ENCODE results near the gene ZNF146. TPM values are rescaled to one million over a fixed set of nuclear protein-coding genes. Genes with fewer than 3 reads are reported as not detected.
"Not testable (repeated sequence)": the region's sequence is repeated elsewhere in the genome, so short reads cannot be mapped to it uniquely, and the experiment has no call there.

Gene ZNF146
- total RNA-seq, 1 donor from 2014 or later, result 57.8 TPM

DNA sequence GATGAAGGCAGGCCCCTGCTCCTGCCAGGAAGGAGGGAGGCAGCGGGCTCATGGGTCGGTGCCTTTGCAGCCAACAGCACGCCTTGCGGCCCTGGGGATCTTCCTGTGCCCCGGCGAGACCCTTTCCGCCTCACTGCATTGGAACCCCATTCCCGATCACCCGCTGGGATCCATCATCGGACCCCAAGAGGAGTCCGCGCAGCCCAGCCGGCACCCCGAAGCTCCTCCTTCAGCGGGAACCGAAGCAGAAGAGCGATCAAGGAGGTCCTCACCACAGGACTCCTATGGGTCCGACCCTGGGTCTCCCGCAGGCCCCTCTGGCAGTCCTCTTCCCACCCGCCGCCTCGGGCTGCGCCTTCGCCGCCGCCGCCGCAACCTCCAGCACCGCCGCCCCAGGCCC, 53.7 kb downstream of the ZNF146 start:
- intact Hi-C loops (cut with micrococcal nuclease), result not testable (repeated sequence)

DNA sequence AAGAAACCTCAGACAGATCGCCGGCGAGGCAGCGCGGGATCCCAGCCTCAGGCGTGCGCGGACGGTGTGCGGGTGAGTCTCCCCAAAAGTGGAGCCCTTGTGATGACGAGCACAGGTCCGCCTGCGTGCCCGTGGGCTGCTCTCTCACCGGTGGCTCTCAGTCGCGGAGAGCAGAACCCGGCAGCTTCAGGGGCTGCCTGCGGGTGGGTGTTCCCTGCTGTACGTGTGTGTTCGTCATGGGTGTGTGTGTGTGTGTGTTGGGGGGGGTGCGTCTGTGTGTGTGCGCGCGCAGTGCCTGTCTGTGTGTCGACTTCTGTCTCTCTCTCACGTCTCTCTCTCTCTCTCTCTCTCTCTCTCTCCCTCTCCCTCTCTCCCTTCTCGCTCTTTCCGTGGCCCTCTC, 54.4 kb downstream of the ZNF146 start:
- intact Hi-C loops (cut with micrococcal nuclease), result not testable (repeated sequence)

Other genes with a start within 250 kb of the ZNF146 start
- 16.8 and 17.4 TPM in 2 replicates for gene SDHAF1, start 219.9 kb upstream of the ZNF146 start, total RNA-seq
- 2.6 and 2.7 TPM in 2 replicates for gene SYNE4, start 206.3 kb upstream of the ZNF146 start, total RNA-seq
- gene ALKBH6, start 200.9 kb upstream of the ZNF146 start, total RNA-seq, result 49.1 and 52.2 TPM in 2 replicates
- gene CLIP3, start 182.2 kb upstream of the ZNF146 start, total RNA-seq, result 3.4 and 3.8 TPM in 2 replicates
- gene THAP8, start 160.8 kb upstream of the ZNF146 start, total RNA-seq, result 2.6 and 3.5 TPM in 2 replicates
- gene WDR62, start 160.2 kb upstream of the ZNF146 start, total RNA-seq, result 20.3 and 21.7 TPM in 2 replicates
- gene OVOL3, start 104.0 kb upstream of the ZNF146 start, total RNA-seq, result not detected in 2 replicates
- 47.8 and 53.4 TPM in 2 replicates for gene POLR2I, start 100.2 kb upstream of the ZNF146 start, total RNA-seq
- gene TBCB, start 99.6 kb upstream of the ZNF146 start, total RNA-seq, result 198 and 205 TPM in 2 replicates
- gene CAPNS1, start 75.0 kb upstream of the ZNF146 start, total RNA-seq, result 439 and 454 TPM in 2 replicates
- not detected in 2 replicates for gene COX7A1, start 62.7 kb upstream of the ZNF146 start, total RNA-seq
- 2.2 and 2.5 TPM in 2 replicates for gene ZNF565, start 441 bp upstream of the ZNF146 start, total RNA-seq
- gene ZFP14, start 164.1 kb downstream of the ZNF146 start, total RNA-seq, result 4.9 and 6.0 TPM in 2 replicates
- 4.8 and 5.1 TPM in 2 replicates for gene ZFP82, start 203.5 kb downstream of the ZNF146 start, total RNA-seq

Measured in T-helper 1 cell treated with Interleukin-12 subunit alpha and Interleukin-12 subunit beta and Interleukin-4 antibody, amounts not matched to agents 30 ng/mL and 1 ng/mL, for 36 hours (primary cell).